GM12864 (cell line): ENCODE data around the gene LASP1.

Experiments
- DNase-seq: peaks from one replicate; pipeline ENCODE4 v3.0.0-alpha.2; 2011; ENCODE audit warnings: low read depth
- H3K4me3 ChIP-seq: 2 replicates; pipeline ENCODE4 v1.5.1; 2011; ENCODE audit warnings: mild to moderate bottlenecking, low read depth, low read length, control low read depth
- TF ChIP-seq, protein P1 (sequence below): IDR thresholded peaks from 2 replicates; pipeline ENCODE4 v1.5.1; 2011; ENCODE audit warnings: low read depth, mild to moderate bottlenecking, moderate library complexity, low read length, control low read depth, inconsistent platforms; ENCODE audit errors: missing control alignments

The LASP1 gene

DNA sequence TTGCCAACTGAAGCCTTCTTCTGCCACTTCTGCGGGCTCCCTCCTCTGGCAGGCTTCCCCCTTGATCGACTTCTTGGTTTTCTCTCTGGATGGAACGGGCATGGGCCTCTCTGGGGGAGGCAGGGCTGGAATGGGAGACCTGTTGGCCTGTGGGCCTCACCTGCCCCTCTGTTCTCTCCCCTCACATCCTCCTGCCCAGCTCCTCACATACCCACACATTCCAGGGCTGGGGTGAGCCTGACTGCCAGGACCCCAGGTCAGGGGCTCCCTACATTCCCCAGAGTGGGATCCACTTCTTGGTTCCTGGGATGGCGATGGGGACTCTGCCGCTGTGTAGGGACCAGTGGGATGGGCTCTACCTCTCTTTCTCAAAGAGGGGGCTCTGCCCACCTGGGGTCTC, 49.1 kb downstream of the LASP1 start:
- TF ChIP-seq, protein P1, sequence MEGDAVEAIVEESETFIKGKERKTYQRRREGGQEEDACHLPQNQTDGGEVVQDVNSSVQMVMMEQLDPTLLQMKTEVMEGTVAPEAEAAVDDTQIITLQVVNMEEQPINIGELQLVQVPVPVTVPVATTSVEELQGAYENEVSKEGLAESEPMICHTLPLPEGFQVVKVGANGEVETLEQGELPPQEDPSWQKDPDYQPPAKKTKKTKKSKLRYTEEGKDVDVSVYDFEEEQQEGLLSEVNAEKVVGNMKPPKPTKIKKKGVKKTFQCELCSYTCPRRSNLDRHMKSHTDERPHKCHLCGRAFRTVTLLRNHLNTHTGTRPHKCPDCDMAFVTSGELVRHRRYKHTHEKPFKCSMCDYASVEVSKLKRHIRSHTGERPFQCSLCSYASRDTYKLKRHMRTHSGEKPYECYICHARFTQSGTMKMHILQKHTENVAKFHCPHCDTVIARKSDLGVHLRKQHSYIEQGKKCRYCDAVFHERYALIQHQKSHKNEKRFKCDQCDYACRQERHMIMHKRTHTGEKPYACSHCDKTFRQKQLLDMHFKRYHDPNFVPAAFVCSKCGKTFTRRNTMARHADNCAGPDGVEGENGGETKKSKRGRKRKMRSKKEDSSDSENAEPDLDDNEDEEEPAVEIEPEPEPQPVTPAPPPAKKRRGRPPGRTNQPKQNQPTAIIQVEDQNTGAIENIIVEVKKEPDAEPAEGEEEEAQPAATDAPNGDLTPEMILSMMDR = no peak
- DNase-seq = no peak
- H3K4me3 ChIP-seq = no peak overlapping the region

DNA sequence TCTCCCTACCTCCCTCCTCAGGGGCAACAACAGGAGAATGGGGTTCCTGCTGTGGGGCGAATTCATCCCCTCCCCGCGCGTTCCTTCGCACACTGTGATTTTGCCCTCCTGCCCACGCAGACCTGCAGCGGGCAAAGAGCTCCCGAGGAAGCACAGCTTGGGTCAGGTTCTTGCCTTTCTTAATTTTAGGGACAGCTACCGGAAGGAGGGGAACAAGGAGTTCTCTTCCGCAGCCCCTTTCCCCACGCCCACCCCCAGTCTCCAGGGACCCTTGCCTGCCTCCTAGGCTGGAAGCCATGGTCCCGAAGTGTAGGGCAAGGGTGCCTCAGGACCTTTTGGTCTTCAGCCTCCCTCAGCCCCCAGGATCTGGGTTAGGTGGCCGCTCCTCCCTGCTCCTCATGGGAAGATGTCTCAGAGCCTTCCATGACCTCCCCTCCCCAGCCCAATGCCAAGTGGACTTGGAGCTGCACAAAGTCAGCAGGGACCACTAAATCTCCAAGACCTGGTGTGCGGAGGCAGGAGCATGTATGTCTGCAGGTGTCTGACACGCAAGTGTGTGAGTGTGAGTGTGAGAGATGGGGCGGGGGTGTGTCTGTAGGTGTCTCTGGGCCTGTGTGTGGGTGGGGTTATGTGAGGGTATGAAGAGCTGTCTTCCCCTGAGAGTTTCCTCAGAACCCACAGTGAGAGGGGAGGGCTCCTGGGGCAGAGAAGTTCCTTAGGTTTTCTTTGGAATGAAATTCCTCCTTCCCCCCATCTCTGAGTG, 49.6 kb downstream of the LASP1 start:
- no peak overlapping the region for H3K4me3 ChIP-seq
- DNase-seq = no peak
- TF ChIP-seq, protein P1 = no peak

DNA sequence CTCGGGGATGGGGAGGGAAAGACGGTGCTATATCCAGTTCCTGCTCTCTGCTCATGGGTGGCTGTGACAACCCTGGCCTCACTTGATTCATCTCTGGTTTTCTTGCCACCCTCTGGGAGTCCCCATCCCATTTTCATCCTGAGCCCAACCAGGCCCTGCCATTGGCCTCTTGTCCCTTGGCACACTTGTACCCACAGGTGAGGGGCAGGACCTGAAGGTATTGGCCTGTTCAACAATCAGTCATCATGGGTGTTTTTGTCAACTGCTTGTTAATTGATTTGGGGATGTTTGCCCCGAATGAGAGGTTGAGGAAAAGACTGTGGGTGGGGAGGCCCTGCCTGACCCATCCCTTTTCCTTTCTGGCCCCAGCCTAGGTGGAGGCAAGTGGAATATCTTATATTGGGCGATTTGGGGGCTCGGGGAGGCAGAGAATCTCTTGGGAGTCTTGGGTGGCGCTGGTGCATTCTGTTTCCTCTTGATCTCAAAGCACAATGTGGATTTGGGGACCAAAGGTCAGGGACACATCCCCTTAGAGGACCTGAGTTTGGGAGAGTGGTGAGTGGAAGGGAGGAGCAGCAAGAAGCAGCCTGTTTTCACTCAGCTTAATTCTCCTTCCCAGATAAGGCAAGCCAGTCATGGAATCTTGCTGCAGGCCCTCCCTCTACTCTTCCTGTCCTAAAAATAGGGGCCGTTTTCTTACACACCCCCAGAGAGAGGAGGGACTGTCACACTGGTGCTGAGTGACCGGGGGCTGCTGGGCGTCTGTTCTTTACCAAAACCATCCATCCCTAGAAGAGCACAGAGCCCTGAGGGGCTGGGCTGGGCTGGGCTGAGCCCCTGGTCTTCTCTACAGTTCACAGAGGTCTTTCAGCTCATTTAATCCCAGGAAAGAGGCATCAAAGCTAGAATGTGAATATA, 50.8 kb downstream of the LASP1 start:
- TF ChIP-seq, protein P1 = no peak
- H3K4me3 ChIP-seq = no peak overlapping the region
- DNase-seq = no peak

DNA sequence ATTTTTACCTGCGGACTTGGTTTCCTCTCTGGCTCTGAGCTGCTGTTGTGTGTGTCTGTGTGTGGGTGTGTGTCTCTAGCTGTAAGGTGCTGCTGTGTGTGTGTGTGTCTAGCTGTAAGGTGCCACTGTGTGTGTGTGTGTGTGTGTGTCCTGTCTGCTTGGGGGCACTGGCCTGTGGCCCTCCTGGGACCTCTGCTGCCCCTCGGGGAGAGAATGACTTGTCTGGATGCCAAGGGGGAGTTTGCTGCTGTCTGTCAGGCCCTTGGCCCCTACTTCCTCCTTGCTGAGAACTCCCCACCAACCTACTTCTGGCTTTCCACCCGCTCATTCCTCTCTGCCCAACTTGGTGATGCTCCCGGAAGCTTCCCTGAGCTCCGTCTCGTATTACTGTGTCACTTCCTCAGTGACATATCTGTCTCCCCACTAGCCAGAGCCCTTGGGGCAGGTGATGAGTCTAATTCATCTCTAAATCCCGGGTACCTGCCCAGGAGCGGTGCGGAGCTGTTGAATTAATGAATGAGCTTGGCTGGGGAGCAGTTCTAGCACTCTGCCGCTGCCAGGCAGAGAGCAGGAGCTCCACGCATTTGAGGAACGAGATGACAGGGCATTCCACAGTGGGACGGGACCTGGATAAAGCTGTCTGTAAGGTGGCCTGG, 52.0 kb downstream of the LASP1 start:
- TF ChIP-seq, protein P1 = no peak

DNA sequence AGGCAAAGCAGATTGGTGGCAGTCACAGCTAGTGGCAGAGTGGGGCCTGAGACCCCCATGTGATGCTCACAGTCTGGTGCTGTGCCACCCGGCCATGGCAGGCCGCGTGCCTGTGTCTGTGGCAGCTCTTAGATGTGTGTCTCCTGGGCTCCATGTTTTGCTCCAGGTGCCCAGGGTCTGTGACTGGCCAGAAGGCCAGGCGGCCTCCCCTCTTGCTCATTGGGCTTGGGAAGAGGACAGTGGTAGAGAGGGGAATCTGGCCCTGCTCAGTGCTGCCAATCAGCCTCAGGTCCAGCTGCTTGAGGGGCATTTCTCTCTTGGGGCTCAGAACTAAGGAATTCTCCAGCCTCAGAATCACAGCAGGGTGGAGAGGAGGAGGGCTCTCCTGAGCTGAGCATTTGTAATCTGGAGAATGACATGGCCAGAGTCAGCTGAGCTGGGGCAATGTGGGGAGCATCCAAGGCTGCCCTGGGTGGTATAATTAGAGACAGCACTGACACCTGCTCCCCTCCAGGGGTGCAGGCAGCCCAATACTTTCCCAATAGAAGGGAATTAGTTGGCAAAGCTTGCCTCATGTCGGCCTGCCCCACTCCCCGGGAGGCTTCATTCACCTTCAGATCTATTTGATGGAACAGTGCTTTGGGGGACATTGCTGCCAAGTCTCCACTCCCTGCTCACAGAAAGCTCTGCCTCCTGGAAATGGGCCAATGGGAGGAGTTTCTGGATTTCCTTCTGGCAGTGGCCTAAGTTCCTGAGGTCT, 52.9 kb downstream of the LASP1 start:
- TF ChIP-seq, protein P1 = no peak
- DNase-seq = no peak
- no peak overlapping the region for H3K4me3 ChIP-seq

More for the DNA sequence above, 52.0 kb downstream of the LASP1 start:
- no peak for DNase-seq
- no peak overlapping the region for H3K4me3 ChIP-seq

DNA sequence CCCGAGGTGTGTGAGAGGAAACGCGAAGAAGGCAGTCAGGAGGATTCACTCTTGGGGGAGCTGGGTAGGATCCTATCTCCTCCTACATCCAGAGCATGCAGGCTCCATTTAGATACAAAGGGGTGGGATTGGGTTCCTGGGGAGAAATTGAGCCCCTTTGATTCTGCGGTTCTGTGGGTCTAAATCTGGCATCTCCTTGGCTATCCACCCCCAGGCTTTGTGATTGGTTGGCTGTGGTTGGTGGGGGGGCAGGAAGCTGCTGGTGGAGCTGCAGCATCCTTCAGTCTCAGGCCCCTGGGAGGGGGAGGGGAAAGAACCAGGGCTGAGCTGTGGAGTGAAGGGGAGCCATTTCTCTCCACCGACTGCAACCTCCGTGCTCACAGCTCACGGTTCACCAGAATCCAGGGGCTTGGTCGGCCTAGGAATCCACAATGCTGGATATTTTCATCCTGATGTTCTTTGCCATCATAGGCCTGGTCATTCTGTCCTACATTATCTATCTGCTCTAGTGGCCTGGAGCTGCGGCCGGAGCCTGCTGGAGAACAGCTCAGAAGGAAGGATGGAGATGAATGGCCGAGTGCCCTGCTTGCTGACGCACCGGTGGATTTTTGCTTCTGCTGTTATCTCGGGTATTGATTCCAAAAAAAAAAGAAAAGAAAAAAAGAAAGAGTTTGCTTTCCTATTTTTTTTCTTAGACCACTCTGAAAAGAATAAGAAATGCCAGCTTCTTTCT, 55.6 kb downstream of the LASP1 start, which contains the start of gene LASP1NB:
Gene LASP1NB (plus strand): TSS at position 352 of the 733 bp plus-strand sequence.
- DNase-seq = no peak
- H3K4me3 ChIP-seq = no peak within 1 kb of the TSS
- TF ChIP-seq, protein P1 = no peak
